Measurements from ENCODE around the gene CABP7. TPM values are rescaled to one million over a fixed set of nuclear protein-coding genes. Genes with fewer than 3 reads are reported as not detected.

The CABP7 gene
- total and polyA plus RNA-seq, 2 donors (not counting 3 experiments of a cell fraction or from before 2014, with no cell fraction given) = not detected

GRCh38 chr22:29715705-29716104 lies 4.1 kb upstream of the CABP7 start:
- no TSS peak for BruUV-seq (replicated peaks)
- no peaks in the 10 kb centered on the region for H3K9me3 ChIP-seq (replicated peaks; ENCODE audit: control insufficient read depth, insufficient read depth, low read length)
- H3K9me1 ChIP-seq (replicated peaks; ENCODE audit: control insufficient read depth, extremely low read depth, insufficient read depth, low read length) = no peaks in the 10 kb centered on the region
- H2AFZ ChIP-seq (ENCODE audit: low read depth, low read length) = no peak overlapping the region
- H3K4me3 ChIP-seq (replicated peaks in 1 of 3; ENCODE audit: insufficient read depth in 1 of 3, low read depth in 1 of 3, low read length in 3 of 3) = no peak overlapping the region
- no peak overlapping the region for H3K9ac ChIP-seq (replicated peaks; ENCODE audit: extremely low read depth, insufficient read depth, low read length)
- CTCF ChIA-PET = no interaction called here
- no peak for TF ChIP-seq EZH2 (IDR thresholded peaks at IDR 0.05; ENCODE audit: borderline replicate concordance, low read depth, low read length, severe bottlenecking)
- TF ChIP-seq JUN (IDR thresholded peaks at IDR 0.05; ENCODE audit: borderline replicate concordance, insufficient read depth, insufficient read length, low read depth) = no peak
- no peak for TF ChIP-seq POLR2A (IDR thresholded peaks at IDR 0.05; ENCODE audit: low read depth, low read length)
- TF ChIP-seq MYC (IDR thresholded peaks at IDR 0.05; ENCODE audit: low read depth, low read length) = no peak
- TF ChIP-seq POLR2AphosphoS5 (IDR thresholded peaks at IDR 0.05; ENCODE audit: insufficient read depth, low read depth, low read length) = no peak
- no peak for TF ChIP-seq GATA2 (IDR thresholded peaks at IDR 0.05; ENCODE audit: insufficient read depth, insufficient read length, low read depth, low read length)
- no peak for TF ChIP-seq FOS (IDR thresholded peaks at IDR 0.05; ENCODE audit: borderline replicate concordance, insufficient read depth, low read length)
- H3K27me3 ChIP-seq (ENCODE audit: control insufficient read depth in 2 of 2, insufficient read depth in 2 of 2, low read length in 2 of 2) = peaks cover 10 to 13% of the 10 kb centered on the region in 2 experiments
- intact Hi-C loops (cut with micrococcal nuclease) = loop anchor here (10.0 kb wide), 1 partner anchor 241 kb away; no protein-coding TSS in a partner anchor
- DNase-seq (ENCODE audit: low read depth, low spot score) (no peak), FAIRE-seq (no peak)
- no peaks in the 10 kb centered on the region for H3K79me2 ChIP-seq (ENCODE audit: control insufficient read depth, insufficient read depth, low read length)
- no peak overlapping the region for H3K4me2 ChIP-seq (ENCODE audit: insufficient read depth, low read length)
- POLR2A ChIA-PET = interaction anchor here (0.5 kb wide), 1 partner anchor 20 kb away, joined by 6 read pairs; no protein-coding TSS in a partner anchor
- no peaks in the 10 kb centered on the region for H3K36me3 ChIP-seq (ENCODE audit: control insufficient read depth in 2 of 2, extremely low read depth in 1 of 2, insufficient read depth in 2 of 2, low read length in 2 of 2)
- dilution Hi-C loops (cut with MboI; ENCODE audit: extremely low pct_ligation_motif_present, low sequenced_read_pairs) = no loop called here
- no peaks in the 10 kb centered on the region for H3K4me1 ChIP-seq (ENCODE audit: control insufficient read depth, extremely low read depth, insufficient read depth, low read length)
- no peak overlapping the region for H3K27ac ChIP-seq (ENCODE audit: insufficient read depth, low read depth, low read length)
- H4K20me1 ChIP-seq (replicated peaks; ENCODE audit: control insufficient read depth, extremely low read depth, insufficient read depth, low read length) = no peaks in the 10 kb centered on the region

GRCh38 chr22:29716814-29717545 lies 2.8 kb upstream of the CABP7 start:
- Histone ChIP-seq H4K20me1 (replicated peaks; ENCODE audit: control insufficient read depth, extremely low read depth, insufficient read depth, low read length) (no peaks in the 10 kb centered on the region), H3K27me3 (ENCODE audit: control insufficient read depth in 2 of 2, insufficient read depth in 2 of 2, low read length in 2 of 2) (peaks cover 15 to 19% of the 10 kb centered on the region in 2 experiments), H3K4me3 (replicated peaks in 1 of 3; ENCODE audit: insufficient read depth in 1 of 3, low read depth in 1 of 3, low read length in 3 of 3) (no peak overlapping the region), H3K36me3 (ENCODE audit: control insufficient read depth in 2 of 2, extremely low read depth in 1 of 2, insufficient read depth in 2 of 2, low read length in 2 of 2) (no peaks in the 10 kb centered on the region), H2AFZ (ENCODE audit: low read depth, low read length) (no peak overlapping the region), H3K79me2 (ENCODE audit: control insufficient read depth, insufficient read depth, low read length) (no peaks in the 10 kb centered on the region), H3K4me2 (ENCODE audit: insufficient read depth, low read length) (no peak overlapping the region), H3K4me1 (ENCODE audit: control insufficient read depth, extremely low read depth, insufficient read depth, low read length) (no peaks in the 10 kb centered on the region), H3K27ac (ENCODE audit: insufficient read depth, low read depth, low read length) (no peak overlapping the region), H3K9ac (replicated peaks; ENCODE audit: extremely low read depth, insufficient read depth, low read length) (no peak overlapping the region), H3K9me1 (replicated peaks; ENCODE audit: control insufficient read depth, extremely low read depth, insufficient read depth, low read length) (no peaks in the 10 kb centered on the region), H3K9me3 (replicated peaks; ENCODE audit: control insufficient read depth, insufficient read depth, low read length) (no peaks in the 10 kb centered on the region)
- peak; percentile 70 for FAIRE-seq
- ChIA-PET POLR2A (no interaction called here), CTCF (interaction anchor here (0.6 to 2.0 kb wide), 11 partner anchors 8 to 372 kb away, joined by 3 to 10 read pairs (median 3); no protein-coding TSS in a partner anchor)
- peak; percentile 70 for DNase-seq (ENCODE audit: low read depth, low spot score)
- intact Hi-C loops (cut with micrococcal nuclease) = loop anchor here (10.0 kb wide), 1 partner anchor 242 kb away; no protein-coding TSS in a partner anchor
- TF ChIP-seq MAX (IDR thresholded peaks at IDR 0.05; ENCODE audit: insufficient read depth, insufficient read length) = no peak
- no peak for TF ChIP-seq GATA2 (IDR thresholded peaks at IDR 0.05; ENCODE audit: insufficient read depth, insufficient read length, low read depth, low read length)
- dilution Hi-C loops (cut with MboI; ENCODE audit: extremely low pct_ligation_motif_present, low sequenced_read_pairs) = no loop called here
- BruUV-seq (replicated peaks) = no TSS peak

Measured in endothelial cell of umbilical vein (primary cell).